A204.1 (cell line): ENCODE measurements around the gene GRN.

Source experiments
- FAIRE-seq: peaks from 2 replicates; lab custom pipeline; 2012; peaks lifted over from hg19 to GRCh38; lab: Jason Lieb, UNC

GRN gene

DNA sequence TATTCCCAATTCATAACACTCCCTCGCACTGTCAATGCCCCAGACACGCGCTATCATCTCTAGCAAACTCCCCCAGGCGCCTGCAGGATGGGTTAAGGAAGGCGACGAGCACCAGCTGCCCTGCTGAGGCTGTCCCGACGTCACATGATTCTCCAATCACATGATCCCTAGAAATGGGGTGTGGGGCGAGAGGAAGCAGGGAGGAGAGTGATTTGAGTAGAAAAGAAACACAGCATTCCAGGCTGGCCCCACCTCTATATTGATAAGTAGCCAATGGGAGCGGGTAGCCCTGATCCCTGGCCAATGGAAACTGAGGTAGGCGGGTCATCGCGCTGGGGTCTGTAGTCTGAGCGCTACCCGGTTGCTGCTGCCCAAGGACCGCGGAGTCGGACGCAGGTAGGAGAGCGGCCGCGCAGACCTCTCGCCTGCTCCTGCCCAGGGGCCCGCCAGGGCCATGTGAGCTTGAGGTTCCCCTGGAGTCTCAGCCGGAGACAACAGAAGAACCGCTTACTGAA, at the start of gene GRN:
Gene GRN (plus strand): TSS at position 364 of the 515 bp plus-strand sequence. CDS start 3,863 bp downstream, outside the sequence.
- peak; percentile 98 for FAIRE-seq

DNA sequence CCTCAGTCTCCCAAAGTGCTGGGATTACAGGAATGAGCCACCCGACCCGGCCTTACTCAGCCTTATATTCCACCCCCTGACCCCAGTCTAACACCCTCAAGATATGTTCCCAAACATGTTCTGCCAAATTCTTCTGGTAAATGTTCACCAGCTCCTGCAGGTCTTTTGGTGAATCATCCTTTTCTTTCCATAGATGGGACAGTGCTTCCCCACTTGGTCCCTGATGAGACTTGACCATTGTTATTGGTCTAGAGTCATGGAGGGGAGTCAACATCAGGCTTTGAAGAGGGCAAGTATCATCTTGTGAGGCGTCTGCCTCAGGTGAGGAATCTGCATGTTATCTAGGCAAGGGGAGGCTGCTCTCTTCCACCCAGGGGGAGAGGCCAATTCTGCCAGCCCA, 47.1 kb upstream of the GRN start:
- FAIRE-seq: no peak

DNA sequence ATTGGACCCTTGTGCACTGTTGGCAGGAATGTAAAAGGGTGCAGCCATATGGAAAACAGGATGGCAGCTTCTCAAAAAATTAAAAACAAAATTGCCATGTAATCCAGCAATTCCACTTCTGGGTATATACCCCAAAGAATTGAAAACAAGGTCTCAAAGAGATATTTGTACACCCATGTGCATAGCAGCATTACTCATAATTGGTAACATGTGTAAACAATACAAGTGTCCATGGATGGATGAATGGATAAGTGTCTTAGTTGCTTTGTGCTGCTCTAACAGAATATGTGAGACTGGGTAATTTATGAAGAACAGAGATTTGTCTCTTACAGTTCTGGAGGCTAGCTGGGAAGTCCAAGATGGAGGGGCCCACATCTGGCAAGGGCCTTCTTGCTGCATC, 40.5 kb upstream of the GRN start:
- FAIRE-seq: no peak

DNA sequence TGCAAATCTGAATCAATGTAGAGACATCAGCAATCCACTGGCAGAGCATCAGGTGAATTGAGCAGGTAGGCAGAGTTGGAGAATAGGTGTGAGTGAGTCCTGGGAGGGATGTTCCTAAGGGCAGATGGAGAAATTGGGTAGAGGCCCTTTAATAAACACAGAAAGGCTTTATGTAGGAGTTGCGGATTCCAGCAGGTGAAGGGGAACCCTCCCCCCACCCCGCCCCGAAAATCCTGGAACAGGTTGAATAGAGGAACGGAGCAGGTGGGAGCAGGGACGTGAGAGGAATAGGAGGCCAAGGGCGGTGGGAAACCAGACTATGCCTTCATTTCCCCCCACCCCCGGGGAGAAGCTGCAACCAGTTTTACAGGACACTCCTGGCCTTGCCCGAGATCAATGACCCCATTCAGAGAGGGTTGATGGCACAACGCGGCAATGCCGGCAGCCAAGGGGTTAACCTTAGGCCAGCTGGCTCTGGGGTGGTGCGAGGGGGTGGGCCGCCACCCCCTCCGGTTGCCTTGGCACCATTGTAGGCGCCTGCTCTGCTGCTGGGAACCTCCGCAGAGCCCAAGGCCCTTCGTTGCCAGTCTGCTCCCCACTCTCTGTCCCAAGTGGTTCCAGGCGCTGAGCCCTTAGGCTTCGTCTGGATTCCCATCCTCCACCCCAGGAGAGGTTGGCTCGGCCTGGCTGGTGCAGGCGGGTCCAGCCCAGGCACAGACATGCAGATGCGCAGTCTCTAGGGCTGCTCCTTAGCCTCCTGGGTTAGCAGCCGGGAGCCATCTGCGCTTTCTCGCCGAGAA, 37.5 kb upstream of the GRN start:
- FAIRE-seq: no peak

DNA sequence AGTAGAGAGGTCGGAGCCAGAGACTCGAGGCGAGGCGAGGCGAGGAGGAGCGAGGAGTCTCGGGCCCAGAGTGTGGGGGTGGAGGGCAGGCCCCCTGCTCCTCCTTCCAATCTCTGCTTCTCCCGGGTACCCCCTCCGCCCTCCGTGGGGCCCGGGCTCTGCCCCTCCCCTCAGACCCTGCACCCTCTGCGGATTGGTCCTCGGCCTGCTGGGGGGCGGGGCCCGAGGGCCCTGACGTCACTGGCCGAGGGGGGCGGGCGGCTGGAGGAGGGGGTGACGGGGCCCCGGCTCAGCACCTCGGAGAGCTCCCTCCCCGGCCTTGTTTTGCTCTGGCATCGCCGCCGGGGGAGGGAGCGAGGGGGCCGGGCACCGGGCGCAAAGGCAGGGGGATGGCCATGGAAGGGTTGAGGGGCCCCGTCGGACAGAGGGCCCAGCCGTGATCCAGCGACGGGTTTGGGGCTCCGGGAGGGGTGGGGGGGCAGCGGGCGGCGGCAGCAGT, 36.7 kb upstream of the GRN start, which contains the start of gene RUNDC3A:
Gene RUNDC3A (plus strand): TSS at position 282 of the 499 bp plus-strand sequence. CDS start 232 bp downstream, outside the sequence.
- no peak for FAIRE-seq

DNA sequence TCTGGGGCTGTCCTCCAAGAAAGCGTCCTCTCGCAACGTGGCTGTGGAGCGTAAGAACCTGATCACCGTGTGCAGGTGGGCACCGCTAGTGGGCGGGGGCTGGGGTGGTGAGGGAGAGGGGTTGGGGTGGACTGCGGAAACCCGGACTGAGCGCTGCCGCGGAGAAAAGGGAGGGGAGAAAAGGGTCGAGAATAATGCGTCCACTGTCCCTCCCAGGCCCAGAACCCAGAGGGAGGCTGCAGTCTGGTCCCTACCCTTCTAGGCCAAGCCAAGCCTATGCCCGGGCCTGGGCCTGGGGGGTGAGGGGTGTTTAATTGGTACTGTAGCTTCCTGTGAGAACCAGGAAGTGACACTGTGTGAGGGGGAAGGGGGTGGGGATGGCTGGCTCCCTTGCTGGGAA, 36.2 kb upstream of the GRN start:
- no peak for FAIRE-seq

DNA sequence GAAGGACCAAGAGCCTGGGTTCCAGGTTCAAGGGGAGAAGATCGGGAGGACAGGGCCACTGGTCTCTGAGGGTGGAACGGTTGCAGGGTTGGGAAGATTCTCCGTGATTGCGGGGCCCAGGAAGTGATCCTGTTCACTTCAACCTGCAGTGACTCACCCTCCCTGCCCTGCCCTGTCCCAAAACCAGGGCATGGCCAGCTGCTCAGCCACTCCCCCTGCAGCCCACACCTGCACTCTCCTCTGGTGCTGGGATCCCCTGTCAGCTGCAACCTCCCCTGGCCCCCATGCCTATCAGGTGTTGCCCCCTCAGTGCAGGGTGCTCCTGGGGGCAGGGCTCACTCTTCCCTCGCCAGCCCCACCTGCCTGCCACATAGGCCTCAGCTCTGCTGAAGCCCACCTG, 35.6 kb upstream of the GRN start:
- no peak for FAIRE-seq

DNA sequence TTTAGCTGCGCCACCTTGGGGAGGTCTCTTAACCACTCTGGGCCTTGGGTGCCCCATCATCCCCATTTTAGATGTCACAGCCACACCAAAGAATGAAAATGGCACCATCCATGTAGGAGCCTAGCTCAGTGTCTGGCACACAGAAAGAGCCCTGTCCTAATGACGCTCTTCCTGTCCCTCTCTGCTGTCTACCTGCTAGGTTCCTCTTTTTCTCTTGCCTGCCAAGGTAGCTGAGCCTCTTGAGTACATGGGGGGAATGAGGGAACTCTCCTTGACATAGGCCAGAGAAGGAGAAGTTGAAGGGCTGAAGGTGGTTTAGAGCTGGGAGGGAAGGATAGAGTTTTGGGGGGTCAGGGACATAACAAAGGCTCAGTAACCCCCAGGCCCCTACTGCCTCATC, 34.9 kb upstream of the GRN start:
- no peak for FAIRE-seq

DNA sequence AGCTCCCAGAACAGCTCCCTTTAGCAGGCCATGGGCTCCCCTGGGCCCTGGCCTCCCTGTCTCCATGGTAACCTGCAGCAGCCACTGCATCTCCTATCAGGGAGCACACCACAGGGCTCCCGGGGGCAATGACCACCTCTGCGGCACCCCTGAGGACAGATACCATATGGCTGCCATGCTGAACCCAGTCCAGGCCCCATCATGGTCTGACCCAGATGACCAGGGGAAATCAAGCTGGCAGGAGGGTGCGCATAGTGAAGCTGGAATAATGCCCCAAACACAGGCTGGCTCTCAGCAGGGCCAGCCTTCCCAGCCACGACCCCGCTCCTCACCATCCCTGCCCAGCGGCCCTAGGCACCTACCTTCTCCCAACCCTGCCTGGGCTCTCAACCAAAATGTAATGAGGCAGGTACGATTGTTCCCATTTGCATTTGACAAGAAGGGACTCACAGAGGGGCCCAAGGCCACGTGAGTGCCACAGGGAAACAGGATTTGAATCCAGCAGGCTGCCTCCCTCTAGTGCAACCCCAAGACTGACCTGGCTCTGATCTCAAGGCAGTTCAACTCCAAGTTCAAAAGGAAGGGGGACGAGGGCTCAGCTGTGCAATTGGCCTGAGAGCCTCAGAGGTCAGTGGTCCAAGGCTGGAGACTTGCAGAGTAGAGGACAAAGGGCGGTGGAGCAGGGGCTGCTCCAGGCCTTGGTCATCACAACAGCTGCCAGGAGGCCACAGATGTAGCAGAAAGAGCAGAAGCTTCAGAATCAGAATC, 34.3 kb upstream of the GRN start:
- FAIRE-seq: no peak

DNA sequence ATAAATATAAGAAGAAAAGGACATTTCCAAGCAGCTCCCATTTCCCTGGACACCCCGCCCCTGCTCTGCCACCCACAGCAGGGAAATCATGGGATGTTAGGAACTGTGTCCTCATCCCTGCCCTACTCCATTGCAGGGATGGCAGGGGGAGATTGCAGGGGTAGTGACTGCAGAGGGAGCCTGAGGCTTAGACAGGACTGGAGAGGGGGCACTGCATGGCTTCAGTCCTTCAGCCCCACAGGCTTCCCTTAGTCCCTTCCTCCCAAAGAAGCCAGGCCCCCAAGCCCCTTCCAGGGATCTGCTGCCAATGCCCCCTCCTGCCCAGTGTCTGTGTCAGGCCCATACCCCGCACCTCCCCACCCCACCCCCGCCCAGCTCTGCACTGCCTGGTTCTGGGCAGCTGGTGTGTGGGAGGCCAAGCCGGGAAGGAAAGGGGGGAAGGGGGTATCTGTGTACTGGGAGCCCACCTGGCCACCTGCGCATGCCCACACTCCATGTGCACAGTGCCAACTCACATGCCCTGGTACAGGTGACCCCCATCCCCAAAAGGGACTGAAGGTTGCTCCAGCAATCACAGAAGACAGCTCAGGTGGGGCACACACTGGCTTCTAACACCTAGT, 33.4 kb upstream of the GRN start:
- FAIRE-seq: no peak

DNA sequence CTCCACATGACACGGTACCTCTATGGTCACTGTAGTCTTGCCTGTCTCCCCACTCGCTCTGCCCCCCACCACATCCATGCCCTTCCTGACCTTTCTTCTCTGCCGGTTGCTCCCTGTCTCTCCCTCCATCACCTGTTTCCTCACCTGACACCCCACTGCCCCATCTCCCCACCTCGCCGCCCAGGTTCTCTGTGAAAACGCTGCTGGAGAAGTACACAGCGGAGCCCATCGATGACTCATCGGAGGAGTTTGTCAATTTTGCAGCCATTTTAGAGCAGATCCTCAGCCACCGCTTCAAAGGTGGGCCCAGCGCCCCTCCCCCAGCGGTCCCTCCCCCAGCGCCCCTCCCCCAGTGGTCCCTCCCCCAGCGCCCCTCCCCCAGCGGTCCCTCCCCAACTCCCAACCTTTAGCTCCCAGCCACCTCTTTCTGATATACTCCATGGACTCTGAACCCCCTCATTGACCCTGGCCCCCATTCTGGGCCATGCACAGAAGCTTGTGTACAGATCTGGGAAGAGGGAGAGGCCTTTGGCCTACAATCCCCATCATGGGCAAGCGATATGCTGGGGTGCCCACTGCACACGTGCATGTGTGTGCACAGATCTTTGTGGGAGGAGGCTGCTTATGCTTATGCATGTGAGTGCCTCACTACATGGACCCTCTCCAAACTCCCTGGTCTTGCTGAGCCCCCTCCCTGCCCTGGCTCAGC, 32.6 kb upstream of the GRN start:
- no peak for FAIRE-seq

DNA sequence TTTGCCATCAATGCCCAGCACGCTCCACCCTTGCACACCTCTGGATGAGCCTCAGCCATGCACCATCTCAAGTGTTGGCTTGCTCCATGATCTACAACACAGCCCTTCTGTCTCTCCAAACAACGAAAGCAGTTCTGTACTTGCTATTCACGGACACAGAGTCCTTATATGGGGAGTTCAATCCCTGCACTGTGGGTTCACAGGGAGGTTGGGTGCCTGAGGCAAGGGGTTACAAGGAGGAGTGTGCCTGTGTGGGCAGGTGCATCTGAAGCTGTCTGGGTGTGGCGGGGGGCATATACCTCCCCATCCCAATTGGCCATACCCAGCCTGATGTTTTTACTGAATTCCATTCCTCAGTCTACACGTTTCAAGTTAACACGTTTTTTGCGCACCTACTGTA, 31.1 kb upstream of the GRN start:
- no peak for FAIRE-seq

DNA sequence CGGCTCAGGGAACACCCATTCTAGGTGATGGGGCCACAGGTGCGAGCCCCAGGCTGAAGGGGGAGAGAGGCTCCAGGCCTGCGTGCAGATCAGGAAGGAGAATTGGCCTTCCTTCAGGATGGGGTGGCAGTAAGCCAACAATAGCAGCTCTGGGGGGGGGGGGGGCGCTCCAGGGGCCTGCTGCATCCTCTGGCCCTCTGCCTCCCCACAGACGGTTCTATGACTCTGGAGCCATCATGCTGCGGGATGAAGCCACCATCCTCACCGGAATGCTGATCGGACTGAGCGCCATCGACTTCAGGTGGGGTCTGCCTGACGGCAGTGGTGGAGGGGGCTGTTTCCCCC, 30.6 kb upstream of the GRN start:
- no peak for FAIRE-seq

DNA sequence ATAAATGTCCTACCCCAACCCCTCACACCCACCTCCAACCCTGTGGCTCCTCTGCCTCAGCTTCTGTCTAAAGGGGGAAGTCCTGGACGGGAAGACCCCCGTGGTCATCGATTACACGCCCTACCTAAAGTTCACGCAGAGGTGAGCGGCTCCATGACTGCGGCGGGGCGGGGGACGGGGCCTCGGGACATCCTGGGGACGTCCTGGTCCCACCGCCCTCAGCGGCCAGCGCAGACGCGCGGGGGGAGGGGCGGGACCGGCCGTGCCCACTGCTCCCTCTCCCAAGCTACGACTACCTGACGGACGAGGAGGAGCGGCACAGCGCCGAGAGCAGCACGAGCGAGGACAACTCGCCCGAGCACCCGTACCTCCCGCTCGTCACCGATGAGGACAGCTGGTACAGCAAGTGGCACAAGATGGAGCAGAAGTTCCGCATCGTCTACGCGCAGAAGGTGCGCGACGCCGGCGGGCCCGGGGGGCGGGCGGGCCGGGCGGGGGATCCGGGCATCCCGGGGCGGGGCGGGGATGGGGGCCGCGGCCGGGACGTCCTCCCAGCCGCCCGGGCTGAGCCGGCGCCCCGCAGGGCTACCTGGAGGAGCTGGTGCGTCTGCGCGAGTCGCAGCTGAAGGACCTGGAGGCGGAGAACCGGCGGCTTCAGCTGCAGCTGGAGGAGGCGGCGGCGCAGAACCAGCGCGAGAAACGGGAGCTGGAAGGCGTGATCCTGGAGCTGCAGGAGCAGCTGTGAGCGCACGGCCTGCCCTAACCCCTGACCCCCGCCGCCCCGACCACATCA, 30.0 kb upstream of the GRN start:
- no peak for FAIRE-seq

DNA sequence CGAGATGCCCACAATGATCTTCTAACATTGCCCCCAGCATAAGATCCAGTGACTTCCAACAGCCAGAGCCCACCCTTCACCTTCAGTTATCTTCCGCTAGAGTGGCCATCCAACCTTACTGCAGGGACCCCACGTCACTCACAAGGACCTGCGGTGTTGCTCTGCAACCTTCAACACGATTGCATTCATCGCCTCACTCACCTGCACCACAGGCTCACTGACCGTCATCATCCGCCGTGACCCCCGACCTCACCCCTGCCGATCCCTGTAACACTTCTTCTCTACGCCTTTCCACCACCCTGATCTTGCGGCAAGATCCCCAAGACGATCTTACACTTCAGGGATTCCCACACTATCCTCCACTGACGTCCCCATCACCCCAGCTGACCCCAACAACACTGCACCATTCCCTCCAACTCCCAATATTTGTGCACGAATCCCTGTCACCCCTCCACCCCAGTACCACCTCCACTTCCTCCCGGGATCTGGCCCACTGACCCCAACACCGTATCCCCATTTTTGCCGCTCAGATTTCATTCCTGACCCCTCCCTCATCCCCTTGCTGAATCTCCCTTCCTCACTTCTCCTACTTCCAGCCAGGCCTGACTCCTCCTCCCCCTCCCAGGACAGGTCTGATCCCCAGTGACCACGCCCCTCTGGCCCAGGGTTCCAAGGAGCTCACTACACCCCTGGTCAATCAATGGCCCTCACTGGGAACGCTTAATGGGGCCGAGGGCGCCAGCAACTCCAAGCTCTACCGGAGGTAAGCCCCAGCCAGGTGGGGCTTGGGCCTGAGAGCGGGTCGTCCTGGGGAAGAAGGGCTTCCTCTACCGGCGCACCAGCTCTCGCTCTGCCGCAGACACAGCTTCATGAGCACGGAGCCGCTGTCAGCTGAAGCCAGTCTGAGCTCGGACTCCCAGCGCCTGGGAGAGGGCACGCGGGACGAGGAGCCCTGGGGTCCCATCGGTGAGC, 29.1 kb upstream of the GRN start:
- no peak for FAIRE-seq

DNA sequence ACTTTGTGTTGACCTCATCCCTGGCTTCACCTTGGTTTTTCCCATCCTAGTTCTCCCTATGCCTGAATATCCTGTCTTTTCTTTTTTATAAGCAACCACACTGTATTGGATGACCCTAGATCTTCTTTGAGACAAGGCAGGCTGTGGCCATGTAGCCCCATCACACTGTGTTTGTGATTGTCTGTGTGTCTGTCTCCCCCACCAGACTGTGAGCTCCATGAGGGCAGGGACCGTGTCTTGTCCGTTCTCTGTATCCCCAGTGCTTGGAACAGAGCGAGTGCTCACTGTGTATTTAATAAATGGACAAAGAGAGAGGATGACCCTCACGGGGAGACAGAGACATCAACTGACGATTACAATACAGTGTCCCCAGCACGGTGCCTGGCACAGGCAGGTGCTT, 27.6 kb upstream of the GRN start:
- no peak for FAIRE-seq

DNA sequence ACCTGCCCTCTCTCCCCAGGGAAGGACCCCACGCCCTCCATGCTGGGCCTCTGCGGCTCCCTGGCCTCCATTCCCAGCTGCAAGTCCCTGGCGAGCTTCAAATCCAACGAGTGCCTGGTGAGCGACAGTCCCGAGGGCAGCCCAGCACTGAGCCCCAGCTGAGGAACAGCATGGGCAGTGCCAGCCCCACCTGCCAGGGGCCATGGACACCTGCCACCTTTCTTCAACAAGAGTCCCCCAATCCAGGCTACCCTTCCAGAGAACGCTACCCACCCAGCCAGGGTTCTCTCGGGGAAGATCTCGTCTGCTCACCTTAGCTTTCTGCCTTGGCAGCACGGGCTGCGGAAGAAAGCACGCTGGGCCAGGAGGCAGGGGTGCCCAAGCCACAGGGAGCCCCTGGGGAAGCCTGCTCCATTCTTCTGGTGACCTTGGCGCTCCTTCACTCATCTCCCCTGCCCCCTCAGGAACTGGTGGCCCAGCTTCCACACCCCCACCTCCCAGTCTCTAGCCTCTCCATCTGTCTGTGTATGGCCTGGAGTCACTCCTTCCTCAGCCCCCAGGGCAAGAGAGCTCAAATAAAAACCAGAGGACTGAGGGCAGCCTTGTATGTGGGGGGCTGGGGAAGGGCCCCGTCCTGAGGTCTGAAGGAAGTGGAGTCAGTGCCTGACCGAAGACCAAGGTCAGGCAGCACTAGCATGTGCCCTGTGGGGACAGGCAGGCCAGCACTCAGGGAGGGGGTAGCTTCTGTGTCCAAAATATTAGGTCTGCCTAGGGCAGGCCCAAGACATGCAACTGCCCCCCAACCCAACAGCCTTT, 26.8 kb upstream of the GRN start:
- no peak for FAIRE-seq

DNA sequence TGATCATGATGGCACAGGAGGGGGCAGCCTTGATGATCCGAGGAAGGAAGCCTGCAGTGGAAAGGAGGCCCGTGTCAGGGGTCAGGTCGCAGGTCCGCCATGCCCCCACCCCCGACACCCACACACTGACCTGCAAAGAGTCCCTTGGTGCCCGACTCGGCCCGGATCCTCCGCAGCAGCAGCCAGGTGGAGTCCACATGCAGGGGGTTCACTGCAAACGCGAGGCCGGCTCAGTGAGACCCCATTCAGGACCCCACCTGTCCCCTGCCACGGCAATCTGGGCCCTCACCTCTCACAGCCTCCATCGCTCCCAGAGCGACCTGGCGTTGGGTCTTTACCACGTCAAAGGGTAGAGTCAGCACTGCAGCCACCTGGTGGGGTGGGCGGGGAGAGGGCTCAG, 25.0 kb upstream of the GRN start:
- FAIRE-seq: no peak
